Stimulated activated CD4-positive, alpha-beta T cell treated with anti-CD3 and anti-CD28 coated beads, Interleukin-2, amount 100 ng/mL, for 48 hours (primary cell): ENCODE measurements around the gene ZNF423.

ENCODE experiments used
- DNase-seq, 2 donors: peaks; one replicate each; pipeline ENCODE4 v3.0.0-alpha.2; 2020

Gene ZNF423

DNA sequence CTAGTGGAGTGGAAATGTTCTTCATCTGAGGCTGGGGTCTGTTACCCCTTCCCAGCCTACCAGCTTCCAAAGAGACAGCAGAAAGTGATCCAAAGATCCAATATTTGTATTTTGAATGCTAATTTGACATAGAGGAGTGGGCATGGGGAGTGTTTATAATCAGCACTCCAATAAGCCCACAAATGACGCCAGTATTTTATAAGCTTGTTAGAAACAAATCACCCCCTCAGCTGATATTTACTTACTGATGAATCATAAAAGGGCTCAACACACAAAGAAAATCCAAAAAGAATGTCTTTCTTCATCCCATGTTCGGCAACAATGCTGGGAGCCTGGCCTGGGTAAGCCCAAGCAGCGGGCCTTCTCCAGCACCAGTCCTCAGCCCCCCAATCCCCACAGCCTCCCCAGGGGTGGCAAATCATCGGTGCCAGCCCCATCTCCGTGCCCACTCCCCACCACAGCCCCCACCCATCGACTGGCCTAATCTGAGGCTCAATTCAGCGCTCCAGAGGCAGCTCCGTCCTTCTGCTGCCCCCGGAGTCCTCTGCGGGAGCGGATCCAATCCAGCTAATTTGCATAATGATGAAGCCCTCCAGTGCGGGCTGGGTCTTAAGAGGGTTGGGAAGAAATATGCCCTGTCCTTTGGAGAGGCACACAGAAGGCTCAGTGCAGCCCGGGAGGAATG is 312.8 kb downstream of the ZNF423 start:
- no peak for DNase-seq

DNA sequence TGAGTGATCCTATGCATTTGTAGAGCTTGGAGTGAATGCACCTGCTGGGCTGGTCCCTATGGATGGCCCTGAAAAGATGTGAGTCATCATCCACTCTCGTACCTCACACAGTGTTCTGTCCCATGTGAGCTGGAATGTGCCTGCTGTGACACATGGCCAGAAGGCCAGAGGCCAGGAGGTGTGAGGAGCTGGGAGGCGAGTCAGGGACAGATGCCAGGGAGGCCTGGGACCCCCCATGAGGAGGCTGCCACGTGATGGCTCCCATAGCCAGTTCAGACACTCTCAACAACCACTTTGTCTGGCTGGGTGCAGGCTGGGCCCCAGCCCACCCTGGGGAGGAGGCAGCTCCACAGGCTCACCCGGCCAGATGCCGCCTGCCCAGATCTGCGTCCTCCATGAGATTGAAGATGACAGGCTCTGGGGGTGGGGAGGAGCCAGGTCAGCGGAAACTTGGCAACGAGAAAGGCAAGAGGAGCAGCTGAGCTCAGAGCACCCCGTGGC is 313.5 kb downstream of the ZNF423 start:
- DNase-seq: no peak

DNA sequence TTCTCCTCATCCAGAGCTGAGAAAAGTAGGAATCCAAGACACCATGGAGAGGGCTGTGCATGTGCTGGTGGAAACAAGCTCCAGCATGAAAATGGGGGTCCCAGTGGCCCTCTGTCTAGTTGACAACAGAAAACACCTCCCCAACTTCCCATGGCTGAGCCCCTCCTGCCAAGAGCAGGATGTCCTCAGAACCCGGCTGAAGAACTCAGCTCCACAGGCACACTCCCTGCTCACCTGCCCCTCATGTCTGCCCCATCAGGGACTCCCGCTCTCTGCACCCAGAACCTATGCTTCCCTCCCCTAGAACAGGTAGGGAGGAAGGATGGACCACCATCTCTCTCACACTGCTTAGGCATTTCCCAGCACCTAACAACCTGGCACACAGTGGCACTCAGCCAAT is 315.1 kb downstream of the ZNF423 start:
- no peak for DNase-seq

DNA sequence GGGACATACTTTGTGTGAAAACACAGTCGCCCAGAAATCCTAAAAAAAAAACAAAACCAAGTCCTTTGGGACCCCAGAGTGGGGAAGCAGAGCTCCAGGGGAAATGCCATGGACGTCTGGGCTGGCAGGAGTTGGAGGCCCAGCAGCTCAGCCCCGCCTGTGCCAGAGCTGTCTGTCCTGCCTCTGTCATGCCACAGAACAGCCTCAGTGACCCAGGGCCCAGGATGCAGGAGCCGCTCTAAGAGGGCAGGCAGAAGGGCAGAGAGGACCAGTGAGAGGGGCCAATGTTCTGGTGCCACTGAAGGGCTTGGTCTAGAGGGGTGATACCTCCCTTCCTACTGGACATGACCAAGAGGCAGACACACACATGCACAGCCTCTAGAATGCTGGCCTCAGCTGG is 316.2 kb downstream of the ZNF423 start:
- no peak for DNase-seq

DNA sequence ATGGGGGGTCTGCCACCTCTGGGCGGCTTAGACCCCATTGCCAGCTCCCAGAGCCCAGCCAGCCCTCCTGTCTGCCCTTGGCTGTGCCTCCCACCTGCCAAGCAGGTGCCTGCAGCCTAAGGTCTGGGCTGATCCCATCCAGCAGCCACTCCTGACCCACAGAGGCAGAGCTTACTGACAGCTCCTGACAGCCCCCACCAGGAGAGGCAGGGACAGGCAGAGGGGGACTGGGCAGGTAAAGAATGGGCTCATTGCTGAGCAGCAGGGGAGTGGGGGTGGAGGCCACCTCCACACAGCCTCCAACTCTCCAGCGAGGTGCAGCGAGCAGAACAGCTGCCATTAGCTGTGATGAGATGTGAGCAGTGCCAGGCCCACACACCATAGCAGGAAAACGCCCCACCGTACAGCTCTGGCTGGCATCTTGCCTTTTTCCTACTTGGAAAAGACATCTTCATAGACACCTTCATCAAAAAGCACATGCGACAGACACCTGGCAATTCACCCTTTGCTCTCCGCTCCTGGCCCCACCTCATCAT is 317.9 kb downstream of the ZNF423 start:
- DNase-seq: no peak

DNA sequence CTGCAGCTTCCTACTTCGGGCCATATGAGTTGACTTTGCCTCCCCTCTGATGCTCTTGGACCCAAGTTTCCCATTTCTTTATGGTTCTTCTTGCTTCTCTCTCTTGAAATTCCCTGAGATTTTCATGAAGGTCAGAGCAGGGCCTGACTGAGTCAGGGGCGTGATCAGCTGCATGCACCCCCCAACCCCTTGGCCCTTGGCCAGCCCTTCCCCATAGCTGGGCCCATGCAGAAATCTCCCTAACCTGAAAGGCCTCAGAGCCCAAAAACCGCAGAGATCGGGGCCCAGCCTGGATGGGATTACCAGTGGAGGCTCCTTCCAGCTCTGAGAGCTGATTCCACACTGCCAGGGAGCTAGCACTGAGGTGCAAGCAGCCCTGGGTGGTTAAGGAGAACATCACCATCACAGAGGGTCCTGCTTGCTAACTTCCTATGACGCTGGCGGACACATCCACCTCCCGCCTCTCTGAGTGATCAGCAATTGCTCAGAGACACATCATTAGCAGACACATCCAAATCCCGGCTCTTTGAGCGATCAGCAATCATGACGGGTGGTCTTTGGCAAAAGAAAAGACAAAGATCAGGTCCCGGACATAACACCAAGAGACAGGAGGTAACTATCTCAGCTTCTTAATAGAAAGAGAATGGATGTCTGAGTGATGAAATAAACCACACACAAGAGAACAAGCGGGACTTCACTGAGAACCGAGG is 320.9 kb downstream of the ZNF423 start:
- DNase-seq: no peak

DNA sequence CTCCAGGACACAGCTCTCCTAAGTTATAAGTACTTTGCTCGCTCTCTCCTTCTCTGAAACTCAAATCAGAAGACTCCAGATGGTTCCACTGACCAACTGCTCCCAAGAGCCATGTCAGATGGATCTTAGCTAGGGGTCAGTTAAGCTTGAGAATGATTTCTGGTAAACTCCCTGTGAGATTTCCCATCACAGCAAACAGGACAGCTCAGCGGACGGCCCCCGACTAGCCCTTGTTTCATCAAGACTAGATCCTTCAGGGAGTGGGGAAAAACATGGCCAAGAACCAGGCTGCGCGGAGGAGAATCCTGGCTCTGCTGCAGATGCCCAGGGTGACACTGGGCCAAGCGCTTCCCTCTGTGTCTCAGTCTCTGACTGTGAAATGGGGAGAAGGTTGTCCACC is 322.5 kb downstream of the ZNF423 start:
- no peak for DNase-seq

DNA sequence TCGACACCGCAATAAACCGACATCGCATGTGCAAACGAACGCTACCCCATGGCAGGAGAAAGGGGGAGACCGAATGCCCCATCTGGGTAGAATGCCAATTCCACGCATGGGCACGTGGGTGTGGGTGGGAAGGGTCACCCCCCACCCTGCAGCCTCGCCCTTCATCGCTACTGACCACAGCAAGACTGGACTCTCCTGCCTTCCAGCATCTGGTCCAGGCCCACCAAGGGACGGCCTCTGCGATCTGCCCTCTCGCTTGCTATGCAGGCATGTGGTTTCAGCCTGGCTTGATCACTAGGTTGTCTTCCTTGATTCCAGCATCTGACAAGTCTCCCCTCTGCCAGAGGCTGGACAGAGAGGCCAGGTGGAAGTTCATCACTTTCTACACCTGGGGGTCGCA is 323.0 kb downstream of the ZNF423 start:
- DNase-seq: no peak

DNA sequence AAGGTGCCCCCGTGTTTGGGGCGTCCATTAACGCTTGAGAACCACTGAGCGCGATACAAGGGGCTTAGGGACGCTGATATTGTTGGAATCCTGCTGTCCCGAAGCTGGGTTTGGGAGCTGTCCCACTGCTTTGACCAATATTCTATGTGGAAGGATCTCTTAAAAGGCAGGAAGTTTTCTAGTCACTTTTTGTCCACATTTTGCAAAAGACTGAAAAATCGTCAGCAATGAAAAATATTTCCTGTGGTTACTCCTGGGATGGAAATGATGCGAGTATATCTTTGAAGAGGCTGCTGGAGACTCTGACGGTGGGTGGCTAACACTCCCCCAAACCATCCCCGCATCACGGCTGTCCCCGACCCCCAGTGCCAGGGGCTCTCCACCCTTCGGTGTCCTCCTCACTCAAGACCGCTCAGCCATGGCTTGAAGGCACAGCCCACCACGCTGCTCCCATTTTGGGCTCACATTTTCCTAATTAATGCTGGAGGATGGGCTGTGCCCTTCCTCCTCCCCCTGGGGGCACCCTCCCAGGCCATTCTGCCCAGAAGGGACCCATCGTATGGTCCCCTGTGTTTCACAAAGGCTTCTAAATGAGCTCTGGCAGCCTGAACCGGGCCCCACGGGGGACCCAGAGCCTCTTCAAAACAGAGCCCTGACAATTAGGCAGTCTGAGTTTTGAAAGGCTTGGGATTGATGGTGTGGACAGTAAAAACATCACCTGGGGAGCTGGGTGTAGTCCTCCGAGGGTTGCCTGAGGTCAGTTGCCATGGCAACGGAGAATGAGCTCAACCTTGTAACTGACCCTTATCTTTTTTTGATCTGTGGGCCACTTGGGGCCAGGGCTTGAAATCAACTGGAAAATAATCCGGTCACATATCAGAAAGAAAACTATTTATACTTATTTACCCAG is 323.7 kb downstream of the ZNF423 start:
- DNase-seq: no peak

DNA sequence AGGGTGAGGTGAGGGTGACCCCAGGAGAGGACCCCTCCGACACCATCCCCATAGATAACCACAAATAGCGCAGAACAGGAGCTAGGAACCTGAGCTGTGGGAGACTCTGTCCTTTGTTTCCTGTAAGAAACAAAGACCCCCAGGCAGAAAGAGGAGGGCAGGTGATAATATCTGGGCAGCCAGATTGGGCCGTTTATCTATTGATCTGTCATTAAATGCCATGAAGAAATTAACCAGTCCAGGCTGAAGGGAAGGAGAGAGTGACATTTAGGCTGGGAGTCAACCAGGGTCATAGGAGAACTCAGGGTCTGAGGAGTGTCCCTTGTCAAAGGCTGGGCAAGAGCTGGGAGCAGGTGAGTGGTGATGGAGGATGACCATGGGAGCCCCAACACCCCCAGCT is 324.5 kb downstream of the ZNF423 start:
- DNase-seq: no peak

DNA sequence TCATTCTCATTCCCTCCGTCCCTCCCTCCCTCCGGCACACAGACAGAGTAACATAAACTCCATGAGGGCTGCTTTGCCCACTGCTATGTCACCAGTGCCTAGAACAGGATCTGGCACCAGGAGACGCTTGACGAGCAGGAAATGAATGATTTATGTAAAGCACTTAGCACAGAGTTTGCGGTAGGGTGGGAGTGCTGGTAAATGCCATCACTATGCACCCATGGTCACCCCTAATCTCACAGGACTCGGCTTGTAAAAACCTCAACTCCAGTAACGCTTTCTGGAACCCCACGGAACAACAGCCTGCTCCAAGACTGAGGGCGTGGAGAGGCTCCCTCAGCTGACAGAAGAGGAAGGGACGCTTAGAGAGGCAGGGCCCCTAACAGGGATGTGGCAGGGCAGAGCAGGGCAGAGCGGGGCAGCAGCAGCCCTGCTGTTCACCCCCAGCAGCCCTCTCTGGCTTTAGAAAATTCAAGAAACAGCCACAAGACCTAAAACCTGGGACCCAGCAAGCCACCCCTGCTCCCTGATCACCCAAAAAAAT is 325.4 kb downstream of the ZNF423 start:
- no peak for DNase-seq

DNA sequence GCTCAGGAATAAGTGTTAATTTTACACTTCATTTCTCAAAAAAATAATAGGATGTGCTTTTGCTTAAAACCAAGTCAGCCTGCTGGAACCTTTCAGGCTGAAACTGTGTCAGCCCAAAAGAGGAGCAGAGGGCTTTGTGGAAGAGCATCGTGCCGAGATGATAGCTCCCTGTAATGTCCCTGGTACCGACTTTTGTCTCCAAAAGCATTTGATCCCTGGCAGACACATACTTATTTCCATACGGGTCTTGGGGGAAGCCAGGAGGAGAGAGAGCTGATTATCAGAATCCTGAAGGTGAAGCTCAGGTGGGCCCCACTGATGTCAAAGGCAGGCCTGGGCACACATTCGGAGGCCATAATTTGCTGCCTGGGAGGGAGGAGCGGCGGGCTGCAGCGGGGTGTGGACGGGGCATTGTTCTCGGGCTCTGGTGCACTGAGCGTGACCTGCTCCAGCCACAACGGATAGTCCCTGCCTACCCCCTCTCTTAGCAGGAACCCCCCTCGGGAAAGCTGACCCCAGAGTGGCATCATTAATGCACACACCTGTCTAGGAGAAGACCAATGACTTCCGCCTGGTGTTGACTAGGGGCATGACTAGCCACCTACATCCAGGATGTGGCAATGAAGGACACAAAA is 326.4 kb downstream of the ZNF423 start:
- DNase-seq: no peak

DNA sequence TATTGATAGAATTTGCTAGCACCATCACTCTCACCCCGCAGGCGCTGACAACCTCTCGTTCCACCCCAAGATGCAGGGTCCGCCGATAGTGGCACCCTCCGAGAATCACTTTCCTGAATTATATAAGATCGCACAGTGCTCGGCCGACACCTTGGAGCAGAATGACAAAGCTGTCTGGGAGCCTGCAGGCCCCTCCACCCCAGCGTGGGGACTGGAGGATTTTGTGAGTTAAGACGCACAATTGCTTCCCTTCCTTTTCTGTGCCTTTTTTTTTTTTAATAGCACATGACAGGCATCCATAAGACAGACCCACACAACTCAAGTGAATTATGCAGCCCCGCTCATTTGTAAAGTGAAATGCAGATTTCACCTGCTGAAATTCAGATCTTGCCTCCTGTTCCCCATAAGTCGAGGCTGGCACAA is 327.0 kb downstream of the ZNF423 start:
- no peak for DNase-seq

DNA sequence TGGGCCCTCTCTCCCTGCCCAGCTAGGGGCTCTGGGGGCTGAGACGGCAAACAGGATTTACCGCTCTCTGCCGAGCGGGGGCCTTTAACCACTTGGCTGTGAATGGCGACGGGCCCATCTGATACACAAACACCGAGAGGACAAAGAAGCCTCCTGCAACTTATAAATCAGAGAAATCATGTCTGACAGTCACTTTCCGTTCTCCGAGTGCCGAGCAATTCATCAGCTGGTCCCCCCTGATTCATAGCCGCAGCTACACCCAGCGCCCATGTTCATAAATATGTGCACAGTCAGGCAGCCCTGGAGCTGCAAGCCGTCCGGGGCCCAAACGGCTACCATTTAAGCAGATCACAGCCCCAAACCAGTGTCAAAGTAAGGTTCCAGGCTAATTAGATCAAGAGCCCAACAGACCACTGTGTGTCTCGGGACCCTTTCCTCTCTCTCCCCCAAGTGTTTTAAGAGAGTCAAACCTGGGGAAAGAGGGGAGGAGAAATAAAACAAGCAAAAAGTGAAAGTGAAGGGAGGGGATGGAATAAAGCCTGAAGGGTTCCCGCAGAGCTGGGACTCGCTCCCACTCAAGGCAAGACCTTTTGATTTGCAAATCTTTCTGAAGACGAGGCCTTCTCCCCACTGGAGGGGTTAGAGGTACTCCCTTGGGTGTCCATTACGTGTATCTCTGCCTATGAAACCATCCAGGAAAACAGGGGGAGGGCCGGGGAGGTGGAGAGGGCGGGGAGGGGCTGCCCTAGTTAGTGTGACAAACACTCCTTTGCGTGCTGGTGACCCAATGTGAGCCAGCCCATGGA is 327.6 kb downstream of the ZNF423 start:
- DNase-seq: peak in 1 of 2 donors; percentile 11

DNA sequence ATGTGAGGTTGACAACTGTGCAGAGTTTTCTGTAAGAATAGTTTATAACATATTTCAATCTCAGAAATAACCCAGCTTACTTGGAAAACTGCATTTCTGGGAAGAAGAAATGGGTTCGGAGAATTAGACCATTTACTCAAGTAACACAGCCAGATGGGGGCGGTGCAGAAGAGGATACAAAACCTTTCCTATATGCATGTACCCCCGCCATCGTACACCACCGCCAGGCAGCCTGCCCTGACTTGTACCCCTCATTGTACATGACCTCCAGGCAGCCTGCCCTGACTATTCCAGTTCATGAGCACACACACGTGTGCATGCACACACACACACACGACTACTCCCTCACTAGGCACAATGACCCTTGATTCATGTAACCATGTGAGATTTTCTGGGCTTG is 328.3 kb downstream of the ZNF423 start:
- no peak for DNase-seq

DNA sequence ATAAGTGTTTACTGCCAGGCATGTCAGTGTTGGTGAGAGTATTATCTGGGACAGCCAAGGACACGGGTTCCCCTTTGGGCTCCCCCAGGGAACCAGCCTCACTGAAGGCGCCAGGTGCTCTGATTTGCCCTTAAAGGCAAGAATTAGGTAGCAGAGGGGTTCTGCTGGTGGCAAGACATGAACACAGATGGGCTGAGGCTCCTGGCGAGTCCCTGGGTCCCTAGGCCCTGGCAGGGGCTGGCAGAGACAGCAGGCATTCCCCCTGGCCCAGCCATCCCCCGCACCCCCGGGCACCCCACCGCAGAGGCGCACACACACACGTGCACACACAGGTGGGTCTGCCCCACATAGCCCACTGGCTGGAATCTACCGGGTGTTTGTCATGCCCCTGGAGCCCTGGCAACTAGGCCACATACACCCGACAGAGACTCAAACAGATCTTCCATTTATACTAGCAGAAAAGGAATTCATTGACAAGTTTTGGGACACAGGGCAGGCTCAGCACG is 329.0 kb downstream of the ZNF423 start:
- no peak for DNase-seq

DNA sequence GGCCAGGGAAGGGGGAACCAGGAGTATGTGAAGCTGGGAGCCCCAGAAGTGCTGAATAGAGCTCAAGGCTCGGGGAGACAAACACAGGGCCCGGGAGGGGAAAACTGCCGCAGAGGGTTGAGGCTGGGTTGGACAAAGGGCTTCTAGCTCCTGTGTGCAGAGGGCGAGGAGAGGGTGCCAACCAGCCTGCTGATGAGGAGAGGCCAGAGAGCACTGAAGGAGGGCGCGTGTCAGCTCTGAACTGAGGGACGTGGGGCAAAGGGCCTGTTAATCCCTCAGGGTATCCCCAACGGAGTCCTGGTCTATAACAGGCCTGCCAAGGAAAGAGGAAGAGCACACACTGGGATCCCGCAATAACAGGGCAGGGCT is 331.0 kb downstream of the ZNF423 start:
- no peak for DNase-seq

DNA sequence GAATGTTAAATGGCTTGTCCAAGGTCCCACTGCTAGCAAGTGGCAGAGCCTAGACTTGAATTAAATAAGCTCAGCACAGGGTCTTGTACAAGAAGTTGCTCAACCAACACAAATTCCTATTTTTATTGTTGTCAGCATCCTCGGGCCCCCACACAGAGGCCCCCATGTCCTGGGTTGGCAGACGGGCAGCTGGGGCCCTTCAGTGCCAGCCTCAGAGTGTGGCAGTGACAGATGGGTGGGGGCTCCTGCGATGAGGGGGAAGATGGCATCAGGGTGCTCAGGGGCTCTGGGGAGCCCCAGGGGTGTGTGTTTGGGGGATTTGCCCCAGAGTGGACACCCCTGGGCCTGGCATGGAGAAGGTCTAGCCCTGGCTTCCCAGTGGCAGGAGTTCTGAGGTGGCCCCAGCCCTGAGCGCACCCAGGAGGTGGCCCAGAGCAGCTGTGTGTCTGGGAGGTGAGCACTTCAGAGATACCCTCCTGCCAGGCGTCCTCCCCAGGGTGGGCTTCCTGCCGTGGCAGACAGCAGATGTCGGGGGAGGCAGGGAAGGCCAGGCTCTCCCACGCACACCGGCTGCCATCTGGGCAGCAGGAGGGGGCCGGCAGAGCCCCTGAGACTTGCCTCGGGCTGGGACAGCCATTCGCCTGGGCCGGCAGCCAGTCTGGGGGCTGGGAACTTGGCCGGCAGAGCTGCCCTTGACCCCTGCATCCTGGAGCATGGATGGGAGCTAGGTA is 331.5 kb downstream of the ZNF423 start:
- DNase-seq: no peak

DNA sequence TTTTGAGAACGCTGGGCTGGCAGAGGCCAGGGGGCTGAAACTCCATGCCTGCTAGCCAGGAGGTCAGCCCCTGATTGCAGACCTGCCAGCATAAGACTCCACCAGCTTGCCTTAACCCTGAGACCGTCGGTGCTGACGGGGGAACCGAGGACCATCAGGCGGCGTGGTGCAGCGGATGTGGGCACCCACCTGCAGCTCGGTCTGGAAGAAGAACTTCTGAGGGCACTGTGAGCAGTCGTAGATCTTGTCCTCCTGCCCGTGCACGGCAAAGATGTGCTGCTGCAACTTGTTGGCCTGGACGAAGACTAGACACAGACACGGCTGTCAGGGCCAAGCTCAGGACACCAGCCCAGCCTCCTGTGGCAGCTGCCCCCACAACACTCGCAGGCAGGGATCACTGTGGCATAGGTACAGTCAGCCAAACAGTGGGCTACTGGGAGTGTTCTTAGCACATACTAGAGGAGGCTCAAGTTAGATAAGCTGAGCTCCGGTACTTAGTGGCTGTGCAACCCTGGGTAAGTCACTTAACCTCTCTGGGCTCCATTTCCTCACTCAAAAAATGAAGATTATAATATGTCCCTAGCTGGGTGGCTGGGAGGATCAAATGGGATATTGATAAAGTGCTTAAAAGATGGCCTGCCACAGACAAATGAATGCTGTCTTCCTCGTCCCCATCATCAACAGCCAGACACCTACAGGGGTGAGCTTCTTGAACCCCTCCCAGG is 332.3 kb downstream of the ZNF423 start:
- DNase-seq: no peak

DNA sequence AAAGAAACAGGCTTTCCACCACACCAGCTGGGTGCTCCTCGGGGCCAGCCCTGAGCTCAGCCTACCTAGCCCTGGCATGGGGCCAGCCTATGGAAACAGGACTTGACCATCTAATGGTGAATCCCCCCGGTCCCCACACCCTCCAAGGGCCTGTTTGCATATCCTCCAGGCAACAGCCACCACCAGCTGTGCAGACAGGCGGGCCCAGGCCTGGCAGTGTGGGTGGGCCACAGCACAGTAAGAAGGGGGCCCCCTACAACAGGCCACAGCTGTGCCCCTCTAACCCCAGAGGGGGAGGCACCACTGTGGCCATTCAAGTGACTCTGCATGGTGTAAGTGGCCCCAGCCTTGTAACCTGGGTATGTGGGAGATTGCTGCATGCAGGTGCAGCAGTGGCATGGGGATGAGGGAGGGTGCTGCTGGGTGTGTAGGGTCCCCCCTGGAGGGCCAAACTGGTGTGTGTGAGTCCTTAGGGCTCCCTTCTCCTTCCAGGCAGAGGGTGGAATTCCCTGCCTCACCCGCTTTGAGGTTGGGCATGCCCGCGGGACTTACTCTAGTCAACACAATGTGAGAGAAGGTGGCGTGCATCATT is 334.1 kb downstream of the ZNF423 start:
- DNase-seq: no peak
